ENCODE results near the gene C8G.

The C8G gene

DNA sequence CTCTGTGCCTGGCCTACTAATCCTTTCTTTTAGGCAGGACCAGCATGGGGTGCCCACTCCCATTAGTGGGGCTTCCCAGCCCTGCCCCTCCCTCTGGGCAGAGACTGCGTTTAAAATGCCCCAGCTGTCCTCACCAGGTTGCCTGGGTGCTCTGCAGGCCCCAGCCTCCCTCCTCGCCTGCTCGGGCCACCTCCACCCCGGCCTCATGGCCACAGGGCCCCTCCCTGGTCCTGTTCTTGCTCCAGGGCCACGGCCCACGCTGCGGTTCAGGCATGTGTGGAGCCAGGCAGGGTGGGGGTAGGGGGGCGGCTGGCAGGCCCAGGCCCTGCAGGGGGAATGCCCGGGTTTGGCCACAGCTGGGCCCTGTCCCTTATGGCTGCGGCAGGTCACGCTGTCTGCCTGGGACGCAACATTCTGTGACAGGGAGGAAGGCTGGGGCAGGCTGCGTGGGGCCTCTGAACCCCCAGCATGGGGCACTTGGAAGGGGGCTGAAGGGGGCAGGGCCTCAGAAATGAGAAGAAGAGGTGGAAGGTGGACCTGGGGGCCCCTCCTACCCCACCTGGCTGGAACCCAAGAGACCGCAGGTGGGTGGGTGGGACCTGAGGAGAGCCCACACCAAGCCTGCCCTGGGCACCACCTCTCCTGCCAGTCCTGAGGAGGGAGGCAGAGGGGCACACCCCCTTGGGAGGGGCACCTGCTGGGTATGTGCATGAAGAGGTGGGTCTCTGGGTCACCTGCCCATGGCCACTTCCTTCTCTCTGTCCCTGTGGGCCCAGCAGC is 6.7 kb downstream of the C8G start, which contains the start of gene LCN12:
Gene LCN12, plus strand, starts transcription at position 733 of the 780 bp plus-strand sequence. CDS start 55 bp downstream, outside the sequence.
- no peak within 1 kb of the TSS for H3K4me3 ChIP-seq (ENCODE audit: low read depth, low read length)
- no peak for DNase-seq (ENCODE audit: low read depth)
- TF ChIP-seq, protein P1, sequence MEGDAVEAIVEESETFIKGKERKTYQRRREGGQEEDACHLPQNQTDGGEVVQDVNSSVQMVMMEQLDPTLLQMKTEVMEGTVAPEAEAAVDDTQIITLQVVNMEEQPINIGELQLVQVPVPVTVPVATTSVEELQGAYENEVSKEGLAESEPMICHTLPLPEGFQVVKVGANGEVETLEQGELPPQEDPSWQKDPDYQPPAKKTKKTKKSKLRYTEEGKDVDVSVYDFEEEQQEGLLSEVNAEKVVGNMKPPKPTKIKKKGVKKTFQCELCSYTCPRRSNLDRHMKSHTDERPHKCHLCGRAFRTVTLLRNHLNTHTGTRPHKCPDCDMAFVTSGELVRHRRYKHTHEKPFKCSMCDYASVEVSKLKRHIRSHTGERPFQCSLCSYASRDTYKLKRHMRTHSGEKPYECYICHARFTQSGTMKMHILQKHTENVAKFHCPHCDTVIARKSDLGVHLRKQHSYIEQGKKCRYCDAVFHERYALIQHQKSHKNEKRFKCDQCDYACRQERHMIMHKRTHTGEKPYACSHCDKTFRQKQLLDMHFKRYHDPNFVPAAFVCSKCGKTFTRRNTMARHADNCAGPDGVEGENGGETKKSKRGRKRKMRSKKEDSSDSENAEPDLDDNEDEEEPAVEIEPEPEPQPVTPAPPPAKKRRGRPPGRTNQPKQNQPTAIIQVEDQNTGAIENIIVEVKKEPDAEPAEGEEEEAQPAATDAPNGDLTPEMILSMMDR (conservative IDR thresholded peaks at IDR 0.05; ENCODE audit: low read depth, low read length), result no peak

DNA sequence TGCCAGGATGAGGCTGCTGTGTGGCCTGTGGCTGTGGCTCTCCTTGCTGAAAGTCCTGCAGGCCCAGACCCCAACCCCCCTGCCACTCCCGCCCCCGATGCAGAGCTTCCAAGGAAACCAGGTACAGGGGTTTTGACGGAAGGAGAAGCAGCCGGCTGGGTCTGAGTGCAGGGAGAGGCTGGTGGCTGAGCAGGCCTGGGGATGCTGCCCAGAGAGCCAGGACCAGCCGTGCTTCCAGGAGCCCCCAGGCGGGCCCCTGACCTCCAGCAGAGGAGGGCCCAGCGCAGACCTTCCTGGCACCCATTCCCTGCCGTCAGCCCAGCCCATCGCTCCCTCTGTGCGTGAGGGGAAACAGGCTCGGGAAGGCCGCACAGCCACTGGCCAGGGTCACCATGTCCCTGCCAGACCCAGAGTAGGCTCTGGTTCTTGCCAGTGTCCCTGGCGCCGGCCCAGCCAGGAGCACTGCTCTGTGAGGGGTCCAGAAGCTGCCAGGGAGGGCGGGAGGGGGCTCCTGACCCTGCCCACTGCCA is 7.3 kb downstream of the C8G start:
- no peak overlapping the region for H3K4me3 ChIP-seq (ENCODE audit: low read depth, low read length)
- DNase-seq (ENCODE audit: low read depth), result no peak
- TF ChIP-seq, protein P1 (conservative IDR thresholded peaks at IDR 0.05; ENCODE audit: low read depth, low read length), result no peak

DNA sequence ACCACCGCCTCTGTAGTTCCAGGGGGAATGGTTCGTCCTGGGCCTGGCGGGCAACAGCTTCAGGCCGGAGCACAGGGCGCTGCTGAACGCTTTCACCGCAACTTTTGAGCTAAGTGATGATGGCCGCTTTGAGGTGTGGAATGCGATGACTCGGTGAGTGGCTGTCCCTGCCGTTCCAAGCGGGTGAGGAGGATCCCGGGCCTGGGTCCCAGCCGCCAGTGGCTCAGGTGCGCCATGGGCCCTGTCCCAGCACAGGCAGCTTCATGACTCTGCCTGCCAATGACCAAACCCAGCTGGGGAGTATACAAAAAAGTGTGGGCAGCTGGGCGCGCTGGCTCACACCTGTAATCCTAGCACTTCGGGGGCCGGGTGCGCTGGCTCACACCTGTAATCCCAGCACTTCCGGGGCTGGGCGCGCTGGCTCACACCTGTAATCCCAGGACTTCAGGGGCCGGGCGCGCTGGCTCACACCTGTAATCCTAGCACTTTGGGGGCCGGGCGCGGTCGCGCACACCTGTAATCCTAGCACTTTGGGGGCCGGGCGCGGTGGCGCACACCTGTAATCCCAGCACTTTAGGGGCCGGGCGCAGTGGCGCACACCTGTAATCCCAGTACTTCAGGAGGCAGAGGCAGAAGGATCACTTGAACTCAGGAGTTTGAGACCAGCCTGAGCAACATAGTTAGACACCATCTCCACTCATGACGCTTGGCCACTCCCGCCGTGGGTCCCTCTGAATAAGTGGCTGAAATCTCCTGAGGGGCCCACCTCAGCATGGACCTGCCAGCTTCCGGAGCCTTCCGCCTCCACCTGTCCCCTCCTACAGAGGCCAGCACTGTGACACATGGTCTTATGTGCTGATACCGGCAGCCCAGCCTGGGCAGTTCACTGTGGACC is 8.1 kb downstream of the C8G start:
- H3K4me3 ChIP-seq (ENCODE audit: low read depth, low read length), result no peak overlapping the region
- no peak for DNase-seq (ENCODE audit: low read depth)
- TF ChIP-seq, protein P1 (conservative IDR thresholded peaks at IDR 0.05; ENCODE audit: low read depth, low read length), result no peak

DNA sequence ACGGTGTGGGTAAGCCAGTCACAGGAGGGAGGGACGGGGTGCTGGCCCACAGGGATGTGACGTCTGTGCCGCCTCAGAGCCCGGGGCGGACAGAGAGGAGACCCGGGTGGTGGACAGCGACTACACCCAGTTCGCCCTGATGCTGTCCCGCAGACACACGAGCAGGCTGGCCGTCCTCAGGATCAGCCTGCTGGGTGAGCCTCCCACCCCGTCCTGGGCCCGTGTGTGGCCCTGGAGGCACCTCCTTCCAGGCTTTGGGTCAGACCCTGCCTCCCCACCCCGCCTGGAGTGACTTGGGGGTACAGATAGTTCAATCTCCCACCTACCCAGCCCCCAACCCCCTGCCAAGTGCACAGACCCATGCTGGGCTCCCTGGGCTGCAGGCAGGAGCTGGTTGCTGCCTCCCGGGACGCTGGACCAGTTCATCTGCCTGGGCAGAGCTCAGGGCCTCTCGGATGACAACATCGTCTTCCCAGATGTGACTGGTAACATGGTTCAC is 8.8 kb downstream of the C8G start:
- TF ChIP-seq, protein P1 (conservative IDR thresholded peaks at IDR 0.05; ENCODE audit: low read depth, low read length), result no peak
- DNase-seq (ENCODE audit: low read depth), result no peak
- no peak overlapping the region for H3K4me3 ChIP-seq (ENCODE audit: low read depth, low read length)

DNA sequence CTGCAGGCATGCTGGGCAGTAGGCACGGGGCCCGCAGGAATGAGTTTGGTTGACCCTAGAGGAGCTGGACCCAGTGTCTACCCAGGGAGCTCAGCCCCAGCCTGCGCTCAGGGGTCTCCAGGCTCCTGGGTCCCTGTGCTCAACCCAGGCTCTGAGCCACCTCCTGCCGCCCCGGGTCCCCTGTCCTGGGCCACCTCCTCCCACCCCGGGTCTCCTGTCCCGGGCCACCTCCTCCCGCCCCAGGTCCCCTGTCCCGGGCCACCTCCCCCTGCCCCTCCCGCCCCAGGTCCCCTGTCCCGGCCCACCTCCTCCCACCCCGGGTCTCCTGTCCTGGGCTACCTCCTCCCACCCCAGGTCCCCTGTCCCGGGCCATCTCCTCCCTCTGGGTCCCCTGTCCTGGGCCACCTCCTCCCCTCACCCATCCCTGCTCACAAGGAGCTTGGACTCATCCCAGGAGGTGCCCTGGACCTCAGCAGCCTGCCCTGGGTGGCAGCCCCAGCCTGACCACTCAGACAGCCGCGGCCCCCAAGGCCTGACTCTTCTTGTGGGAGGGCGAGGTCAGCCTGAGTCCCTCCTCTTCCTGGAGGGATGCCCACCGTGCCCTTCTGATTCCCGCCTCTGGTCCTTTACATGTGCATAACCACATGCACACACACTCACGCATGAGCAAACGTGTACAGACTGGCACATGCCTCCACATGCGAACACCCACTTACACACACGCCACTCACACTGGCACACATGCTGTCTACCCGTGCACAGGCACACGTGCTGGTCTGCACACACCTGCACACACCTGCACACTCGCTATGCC is 9.4 kb downstream of the C8G start:
- DNase-seq (ENCODE audit: low read depth), result no peak
- TF ChIP-seq, protein P1 (conservative IDR thresholded peaks at IDR 0.05; ENCODE audit: low read depth, low read length), result no peak
- no peak overlapping the region for H3K4me3 ChIP-seq (ENCODE audit: low read depth, low read length)

All from choroid plexus epithelial cell (primary cell).